NCI-H1048 (cell line): Measurements from ENCODE around the gene TTC23L.
"Not testable (repeated sequence)": the region's sequence is repeated elsewhere in the genome, so short reads cannot be mapped to it uniquely, and the experiment has no call there.

Experiments
- DNase-seq: peaks from one replicate; lab custom pipeline; 2025; lab: John Stamatoyannopoulos, UW

TTC23L gene

DNA sequence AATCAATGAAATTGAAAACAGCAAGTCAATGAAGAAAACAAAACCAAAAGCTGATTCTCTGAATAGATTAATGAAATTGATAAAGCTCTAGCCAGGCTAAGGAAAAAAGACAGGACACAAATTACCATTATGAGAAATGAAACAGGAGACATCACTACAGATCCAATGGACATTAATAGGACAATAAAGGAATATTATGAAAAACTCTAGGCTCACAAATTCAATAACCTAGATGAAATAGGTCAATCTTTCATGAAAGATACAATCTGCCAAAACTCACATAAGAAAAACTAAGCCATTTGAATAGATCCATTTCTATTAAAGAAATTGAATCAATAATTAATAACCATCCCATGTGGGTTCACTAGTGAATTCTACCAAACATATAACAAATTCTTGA is 37.3 kb downstream of the TTC23L start:
- DNase-seq: no peak

DNA sequence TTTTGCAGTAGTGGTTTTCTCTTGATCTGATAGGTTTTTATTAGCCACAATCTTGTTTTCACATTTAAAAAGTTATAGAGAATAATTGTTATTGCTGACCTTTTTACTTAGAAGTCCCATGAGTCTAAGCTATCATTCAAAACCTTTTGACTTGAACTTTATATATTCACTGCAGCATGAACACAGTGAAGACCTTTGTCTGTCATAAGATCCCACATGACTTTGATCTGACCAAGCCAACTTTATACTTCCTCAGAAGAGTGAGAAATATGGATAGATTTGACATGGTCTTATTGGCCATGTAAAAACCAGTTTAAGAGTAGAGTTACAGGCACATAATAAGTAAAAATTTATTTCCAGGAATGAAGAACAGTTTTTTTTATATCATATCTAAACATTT is 42.3 kb downstream of the TTC23L start:
- no peak for DNase-seq

- DNase-seq: no peak
Observed at GRCh38 chr5:34886392-34887119, 47.6 kb downstream of the TTC23L start.

DNA sequence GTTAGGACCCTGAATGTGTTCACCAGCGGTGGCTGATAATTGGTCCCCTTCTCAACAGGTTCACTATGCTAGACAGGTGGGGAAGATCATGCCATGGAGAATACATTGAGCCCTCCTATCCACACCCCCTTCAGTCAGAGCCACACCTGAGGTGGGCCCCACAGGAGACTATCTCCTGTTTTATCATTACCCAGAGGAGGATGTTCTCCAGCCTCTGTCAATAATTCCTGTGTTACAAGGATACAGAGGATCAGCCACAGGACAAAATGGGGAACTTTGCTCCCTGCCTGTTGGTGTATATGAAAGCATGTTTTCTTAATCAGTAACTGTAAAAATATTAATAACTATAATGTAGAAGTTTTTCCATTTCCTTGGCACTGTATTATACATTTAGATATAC is 50.4 kb downstream of the TTC23L start:
- DNase-seq: no peak

DNA sequence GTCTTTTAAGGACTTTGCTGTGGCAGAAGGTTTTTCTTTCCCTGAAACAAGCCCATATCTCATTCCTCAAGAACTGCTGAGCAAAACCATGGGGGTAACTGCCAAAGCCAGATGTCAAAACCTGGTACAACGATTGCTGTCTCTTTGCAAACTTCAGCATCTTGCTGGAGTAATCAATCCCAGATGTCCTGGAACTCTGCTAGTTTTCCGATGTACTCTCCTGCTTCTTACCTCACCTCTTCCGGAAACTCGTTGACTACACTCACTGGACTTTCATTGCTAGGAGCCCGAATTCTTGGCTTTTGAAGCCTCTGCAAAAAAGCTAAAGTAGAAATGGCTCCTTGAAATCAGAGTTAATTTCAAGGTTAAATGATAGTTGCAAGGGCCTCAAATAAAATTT is 53.0 kb downstream of the TTC23L start:
- no peak for DNase-seq

- DNase-seq: no peak
Observed at GRCh38 chr5:34892414-34892813, 53.5 kb downstream of the TTC23L start.

- no peak for DNase-seq
Observed at GRCh38 chr5:34894716-34895115, 55.8 kb downstream of the TTC23L start.

DNA sequence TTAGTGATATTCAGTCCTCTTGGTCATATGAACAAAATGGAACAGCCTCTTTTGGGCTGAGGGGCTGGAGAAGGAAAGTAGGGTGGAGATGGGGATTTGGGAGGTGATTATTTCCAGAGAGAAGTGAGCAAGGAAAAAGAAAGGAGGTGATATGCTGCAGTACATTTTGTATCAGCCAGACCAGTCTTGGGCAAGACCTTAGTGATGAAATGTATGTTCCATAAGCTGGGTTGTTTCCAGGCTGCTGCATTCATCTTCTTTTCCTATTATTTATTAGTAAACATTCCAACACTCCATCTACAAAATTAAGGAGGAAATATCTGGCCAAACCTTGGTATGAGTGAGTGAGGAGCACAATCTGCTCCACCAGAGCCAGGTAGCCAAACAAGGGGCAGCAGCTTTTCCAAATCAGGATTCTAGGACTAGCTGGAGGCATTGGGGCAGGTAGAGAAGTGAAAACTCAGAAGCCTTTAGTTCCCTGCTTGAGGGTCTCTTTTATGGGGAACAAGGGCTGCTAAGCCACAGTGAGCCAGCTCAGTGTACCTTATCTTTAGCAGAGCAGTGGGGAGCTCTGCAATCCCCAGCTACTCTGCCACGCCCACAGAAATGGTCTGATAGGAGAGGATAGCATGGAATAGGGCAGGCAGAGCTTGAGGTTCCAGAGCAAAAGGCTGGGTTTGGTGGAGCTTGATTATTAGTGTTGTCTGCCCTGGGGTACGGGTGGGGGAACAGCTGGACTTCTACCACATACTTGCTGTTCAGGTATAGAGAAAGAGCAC is 56.9 kb downstream of the TTC23L start:
- DNase-seq: no peak

GRCh38 chr5:34897646-34898045 is 58.7 kb downstream of the TTC23L start:
- no peak for DNase-seq

- DNase-seq: peak; percentile 23
Observed at GRCh38 chr5:34898258-34898895, 59.4 kb downstream of the TTC23L start.

GRCh38 chr5:34899066-34899465 is 60.1 kb downstream of the TTC23L start:
- DNase-seq: no peak

GRCh38 chr5:34900652-34901051 is 61.7 kb downstream of the TTC23L start:
- no peak for DNase-seq

DNA sequence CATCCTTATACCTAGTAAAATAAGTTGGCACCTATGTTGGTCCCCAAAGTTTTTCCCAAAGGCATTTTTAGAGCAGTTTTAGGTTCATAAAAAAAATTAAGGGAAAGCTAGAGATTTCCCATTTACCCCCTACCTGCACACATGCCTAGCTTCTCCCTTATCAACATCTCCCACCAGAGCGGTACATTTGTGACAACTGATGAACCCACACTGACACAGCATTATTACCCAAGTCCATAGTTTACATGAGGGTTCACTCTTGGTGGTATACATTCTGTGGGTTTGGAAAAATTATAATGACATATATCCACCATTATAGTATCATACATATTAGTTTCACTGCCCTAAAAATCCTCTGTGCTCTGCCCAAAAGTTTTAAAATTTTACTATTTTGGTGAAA is 64.3 kb downstream of the TTC23L start:
- no peak for DNase-seq

- DNase-seq: no peak
Observed at GRCh38 chr5:34905564-34905963, 66.6 kb downstream of the TTC23L start.

GRCh38 chr5:34913072-34913471 is 74.1 kb downstream of the TTC23L start:
- DNase-seq: no peak

GRCh38 chr5:34914671-34915138 is 75.7 kb downstream of the TTC23L start:
- no peak for DNase-seq

DNA sequence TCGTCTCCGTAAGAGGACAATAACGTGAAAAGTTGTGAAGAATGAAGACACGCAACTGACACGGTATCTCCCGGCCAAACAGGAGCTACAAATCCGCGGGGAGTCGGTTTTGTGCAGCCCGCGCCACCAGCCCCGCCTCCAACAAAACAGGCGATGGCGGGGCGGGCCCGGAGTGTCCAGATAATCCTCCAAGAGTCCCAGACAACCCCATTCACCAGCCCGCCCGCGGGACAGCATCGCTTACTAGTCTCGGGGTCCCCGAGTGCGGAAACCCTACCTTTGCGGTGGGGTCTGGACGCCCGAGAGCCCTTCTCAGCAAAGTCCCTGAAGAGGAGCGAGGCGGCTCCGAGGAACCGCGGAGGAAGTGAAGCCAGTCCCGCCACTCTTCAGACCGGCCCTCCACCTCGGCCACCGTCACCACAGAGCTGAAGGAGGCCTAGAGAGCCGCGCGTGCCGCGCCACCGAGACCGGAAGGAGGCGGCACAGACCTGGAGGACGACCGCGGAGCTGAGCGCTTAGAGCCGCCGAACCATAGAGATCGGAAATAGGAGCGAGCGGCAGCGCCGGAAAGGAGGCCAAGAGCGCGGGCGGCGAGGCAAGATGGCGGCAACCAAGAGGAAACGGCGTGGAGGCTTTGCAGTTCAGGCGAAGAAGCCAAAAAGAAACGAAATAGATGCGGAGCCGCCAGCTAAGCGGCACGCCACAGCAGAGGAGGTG is 76.3 kb downstream of the TTC23L start, which contains the start of the genes BRIX1 and RAD1:
BRIX1 (plus strand) TSS at position 573 of the 717 bp plus-strand sequence; CDS start at position 601, 28 bp downstream.
RAD1 (minus strand) TSS at position 366 of the 717 bp plus-strand sequence. CDS start 612 bp downstream, outside the sequence.
- peak; percentile 94 for DNase-seq

- no peak for DNase-seq
Observed at GRCh38 chr5:34915856-34916192, 76.9 kb downstream of the TTC23L start.

GRCh38 chr5:34916518-34916917 is 77.6 kb downstream of the TTC23L start:
- no peak for DNase-seq

DNA sequence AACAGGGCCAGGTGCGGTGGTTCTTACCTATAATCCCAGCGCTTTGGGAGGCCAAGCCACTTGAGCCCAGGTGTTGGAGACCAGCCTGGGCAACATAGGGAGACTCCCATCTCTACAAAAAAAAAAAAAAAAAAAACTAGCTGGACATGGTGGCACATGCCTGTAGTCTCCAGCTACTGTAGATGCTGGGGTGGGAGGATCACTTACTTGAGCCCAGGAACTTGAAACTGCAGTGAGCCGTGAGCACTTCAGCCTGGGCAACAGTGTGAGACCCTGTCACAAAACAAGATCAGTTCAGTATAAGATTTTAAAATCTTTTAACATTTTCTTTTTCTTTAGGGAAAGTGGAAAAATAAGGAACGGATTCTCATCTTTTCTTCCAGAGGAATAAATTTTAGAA is 79.1 kb downstream of the TTC23L start:
- DNase-seq: no peak

DNA sequence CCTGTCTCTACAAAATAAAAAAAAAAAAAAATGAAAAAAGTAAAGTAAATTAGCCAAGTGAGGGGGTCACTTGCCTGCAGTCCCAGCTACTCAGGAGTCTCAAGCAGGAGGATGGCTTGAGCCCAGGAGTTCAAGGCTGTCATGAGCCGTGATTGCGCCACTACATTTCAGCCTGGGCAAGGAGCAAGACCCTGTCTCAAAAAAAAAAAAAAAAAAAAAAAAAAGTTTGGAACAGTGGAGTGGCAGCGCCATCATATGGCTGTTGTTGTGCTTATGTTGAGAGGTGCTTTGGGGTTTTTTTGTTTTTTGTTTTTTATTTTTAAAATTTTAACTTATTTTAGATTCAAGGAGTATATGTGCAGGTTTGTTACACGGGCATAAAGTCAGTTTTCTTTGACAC is 80.1 kb downstream of the TTC23L start:
- DNase-seq: no peak

GRCh38 chr5:34923256-34923655 is 84.3 kb downstream of the TTC23L start:
- not testable (repeated sequence) for DNase-seq
